Dedifferentiated amniotic fluid mesenchymal stem cell (primary cell): Measurements from ENCODE around the gene C8G.

ENCODE experiments used
- DNase-seq: peaks from one replicate; pipeline ENCODE4 v3.0.0-alpha.2; 2016; ENCODE audit errors: extremely low spot score

The C8G gene

GRCh38 chr9:136920734-136921231, 24.3 kb upstream of the C8G start:
- DNase-seq, result no peak

GRCh38 chr9:136921307-136921706, 23.7 kb upstream of the C8G start:
- no peak for DNase-seq

GRCh38 chr9:136921718-136922117, 23.3 kb upstream of the C8G start:
- DNase-seq, result no peak

GRCh38 chr9:136922540-136922939, 22.5 kb upstream of the C8G start:
- no peak for DNase-seq

DNA sequence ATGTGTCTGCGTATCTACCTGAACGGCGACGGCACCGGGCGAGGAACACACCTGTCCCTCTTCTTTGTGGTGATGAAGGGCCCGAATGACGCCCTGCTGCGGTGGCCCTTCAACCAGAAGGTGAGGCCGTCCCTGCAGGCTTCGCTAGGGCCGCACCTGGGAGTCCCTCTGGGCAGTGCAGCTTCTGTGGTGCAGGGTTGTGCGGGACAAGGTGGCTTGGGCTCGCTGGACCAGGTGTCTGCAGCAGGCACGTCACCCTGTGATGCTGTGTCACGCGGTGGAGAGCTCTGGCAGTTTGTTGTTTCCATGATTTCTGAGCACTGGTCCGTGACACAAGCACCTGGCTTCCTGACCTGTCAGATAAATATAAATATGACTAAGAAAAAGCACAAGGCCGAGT, 21.2 kb upstream of the C8G start:
- DNase-seq, result no peak

DNA sequence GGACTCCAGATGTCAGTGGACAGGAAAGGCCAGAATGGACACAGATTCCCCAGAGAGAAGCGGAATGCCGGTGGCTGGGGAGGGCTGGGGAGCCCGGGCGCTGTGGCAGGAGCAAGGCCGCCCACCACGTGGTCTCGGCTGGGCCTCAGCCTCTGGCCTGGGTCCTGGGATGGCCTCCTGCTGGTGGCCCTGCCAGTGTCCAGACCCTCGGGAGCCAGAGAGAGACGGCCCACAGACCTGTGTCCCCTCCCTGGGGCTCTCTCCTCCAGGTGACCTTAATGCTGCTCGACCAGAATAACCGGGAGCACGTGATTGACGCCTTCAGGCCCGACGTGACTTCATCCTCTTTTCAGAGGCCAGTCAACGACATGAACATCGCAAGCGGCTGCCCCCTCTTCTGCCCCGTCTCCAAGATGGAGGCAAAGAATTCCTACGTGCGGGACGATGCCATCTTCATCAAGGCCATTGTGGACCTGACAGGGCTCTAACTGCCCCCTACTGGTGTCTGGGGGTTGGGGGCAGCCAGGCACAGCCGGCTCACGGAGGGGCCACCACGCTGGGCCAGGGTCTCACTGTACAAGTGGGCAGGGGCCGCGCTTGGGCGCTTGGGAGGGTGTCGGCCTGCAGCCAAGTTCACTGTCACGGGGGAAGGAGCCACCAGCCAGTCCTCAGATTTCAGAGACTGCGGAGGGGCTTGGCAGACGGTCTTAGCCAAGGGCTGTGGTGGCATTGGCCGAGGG, 19.5 kb upstream of the C8G start:
- DNase-seq, result no peak

GRCh38 chr9:136926154-136926704, 18.8 kb upstream of the C8G start:
- DNase-seq, result no peak

GRCh38 chr9:136926749-136927148, 18.3 kb upstream of the C8G start:
- DNase-seq, result no peak

DNA sequence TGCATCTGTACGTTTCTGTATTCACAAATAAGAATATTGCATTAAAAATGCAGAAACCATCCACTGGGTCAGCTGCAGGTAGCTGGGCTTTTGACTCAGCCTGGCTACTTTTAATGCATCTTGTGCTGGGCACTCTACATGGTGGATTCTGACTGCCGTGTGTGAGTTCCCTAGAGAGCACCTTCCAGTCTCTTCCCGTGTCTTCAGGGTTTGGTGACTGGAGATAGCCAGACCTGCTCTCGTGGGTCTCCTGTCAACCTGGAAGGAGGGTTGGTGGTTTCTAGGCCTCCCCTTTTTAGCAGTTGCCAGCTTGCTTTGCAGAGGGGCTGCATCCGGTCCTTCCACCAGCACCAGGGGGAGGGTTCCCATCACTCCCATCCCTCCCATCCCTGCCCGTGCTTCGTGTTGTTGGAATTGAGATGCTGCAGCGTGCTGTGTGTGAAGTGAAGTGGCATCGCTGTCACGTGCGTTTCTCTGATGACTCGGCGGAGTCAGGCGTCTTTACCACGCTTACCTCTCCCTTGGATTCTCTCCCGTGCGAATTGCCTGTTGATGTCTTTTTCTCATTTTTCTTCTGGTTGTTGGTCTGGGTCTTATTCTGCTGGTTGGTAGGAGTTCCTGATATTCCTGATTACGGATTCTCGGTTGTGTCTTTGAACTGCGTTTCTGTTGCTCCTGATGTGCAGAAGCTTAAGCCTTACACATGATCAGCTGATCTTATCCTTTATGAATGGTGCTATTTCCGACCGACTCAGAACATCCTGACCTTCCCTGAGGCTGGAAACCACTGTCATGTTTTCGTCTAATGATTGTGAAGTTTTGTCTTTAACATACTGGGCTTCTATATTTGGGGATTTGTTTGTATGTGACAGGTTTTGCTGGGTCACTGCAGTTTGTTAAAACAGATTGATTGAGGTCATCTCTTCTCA, 17.4 kb upstream of the C8G start:
- DNase-seq, result no peak

- no peak for DNase-seq
Observed at GRCh38 chr9:136928591-136928990, 16.5 kb upstream of the C8G start.

- DNase-seq, result no peak
Observed at GRCh38 chr9:136930014-136930413, 15.0 kb upstream of the C8G start.

- DNase-seq, result no peak
Observed at GRCh38 chr9:136931611-136932130, 13.4 kb upstream of the C8G start.

DNA sequence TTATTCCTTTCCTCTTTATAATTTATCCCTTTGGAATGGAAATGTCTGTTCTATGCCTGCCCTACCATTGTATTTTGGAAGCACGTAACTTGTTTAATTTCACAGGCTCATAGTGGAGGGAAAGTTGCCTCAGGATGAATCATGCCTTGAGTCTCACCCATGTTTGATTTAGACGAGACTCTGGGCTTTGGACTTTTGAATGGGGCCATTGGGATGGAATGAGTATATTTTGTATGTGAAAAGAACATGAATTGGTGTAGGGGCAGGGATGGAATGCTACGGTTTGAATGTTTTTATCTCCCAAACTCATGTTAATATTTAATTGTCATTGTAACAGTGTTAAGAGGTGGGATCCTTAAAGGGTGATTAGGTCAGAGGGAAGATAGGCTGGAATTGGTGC, 10.8 kb upstream of the C8G start:
- no peak for DNase-seq

- DNase-seq, result no peak
Observed at GRCh38 chr9:136935651-136936050, 9.4 kb upstream of the C8G start.

DNA sequence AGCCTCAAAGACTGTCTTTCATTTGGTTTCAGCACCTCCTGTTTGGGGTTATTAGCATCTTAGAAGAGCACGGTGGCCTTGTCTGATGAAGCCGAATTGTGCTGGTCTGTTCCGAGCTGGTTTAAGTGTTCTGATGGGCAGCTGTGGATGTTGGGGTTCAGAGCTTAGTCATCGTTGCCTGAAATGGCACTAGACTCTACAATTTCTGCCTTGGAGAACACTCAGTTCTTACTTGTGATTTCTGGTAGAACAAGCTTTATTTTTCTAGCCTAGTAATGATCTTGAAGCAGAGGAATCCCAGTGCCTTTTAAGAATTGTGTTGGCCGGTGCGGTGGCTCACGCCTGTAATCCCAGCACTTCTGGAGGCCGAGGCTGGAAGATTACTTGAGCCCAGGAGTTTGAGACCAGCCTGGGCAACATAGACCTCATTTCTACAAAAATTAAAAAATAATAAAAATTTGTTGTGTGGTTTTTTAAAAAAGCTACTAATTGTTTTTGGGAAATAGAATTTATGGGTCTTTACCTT, 8.3 kb upstream of the C8G start:
- no peak for DNase-seq

DNA sequence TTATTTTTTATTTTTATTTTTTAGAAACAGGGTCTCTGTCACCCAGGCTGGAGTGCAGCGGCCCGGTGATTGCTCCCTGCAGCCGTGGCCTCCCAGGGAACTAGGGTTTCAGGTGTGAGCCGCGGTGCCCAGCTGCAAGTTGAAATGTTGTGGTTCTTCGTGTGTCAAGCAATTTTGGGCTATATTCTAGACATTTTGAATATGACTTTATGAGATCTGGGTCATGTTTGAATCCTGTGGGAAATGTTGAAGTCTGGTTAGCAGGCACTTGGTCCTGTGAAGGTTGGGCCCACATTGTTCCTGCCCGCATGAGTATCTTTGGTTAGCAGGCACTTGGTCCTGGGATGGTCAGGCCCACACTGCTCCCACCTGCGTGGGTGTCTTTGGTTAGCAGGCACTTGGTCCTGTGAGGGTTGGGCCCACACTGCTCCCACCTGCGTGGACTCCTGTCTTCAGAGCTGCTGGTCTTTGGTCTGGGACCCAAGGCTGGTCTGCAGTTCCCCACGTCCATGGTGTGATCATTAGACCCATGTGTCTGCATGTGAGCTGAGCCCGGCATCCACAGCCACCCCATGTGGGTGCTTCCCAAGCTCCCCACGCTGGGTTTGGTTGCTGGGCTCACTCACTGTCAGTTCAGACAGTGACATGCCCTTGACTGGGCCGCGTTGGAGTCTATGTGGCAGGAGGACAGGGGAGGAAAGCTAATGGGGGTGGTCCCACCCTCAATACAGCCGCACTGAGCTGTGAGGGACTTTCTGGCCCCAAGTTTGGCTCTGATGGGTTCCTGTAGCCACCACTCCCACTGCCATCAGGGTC, 7.6 kb upstream of the C8G start:
- DNase-seq, result no peak

DNA sequence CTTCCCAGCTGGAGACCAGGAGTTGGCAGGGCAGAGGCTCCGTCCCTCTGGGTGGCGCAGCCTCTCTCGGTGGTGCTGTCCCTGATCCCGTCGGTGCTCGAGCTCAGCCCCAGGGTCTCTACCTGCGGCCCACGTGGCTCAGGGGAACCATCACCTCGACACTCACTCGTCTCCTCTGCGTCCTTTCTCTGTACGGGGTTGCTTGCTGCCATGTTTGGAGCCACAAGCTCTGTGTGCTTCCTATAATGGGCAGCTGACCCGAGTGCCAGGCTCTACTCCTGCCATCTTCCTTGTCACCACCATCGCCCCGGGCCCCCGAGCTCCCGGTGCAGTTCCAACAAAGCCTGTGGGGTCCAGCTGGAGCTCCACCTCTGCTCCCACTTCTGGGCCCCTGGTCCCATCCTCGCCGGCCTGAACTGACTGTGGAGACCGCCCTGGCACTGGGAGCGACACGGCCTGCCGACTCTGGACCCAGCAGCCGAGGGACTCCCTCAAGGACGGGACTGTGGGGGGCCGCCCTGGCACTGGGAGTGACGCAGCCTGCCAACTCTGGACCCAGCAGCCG, 5.5 kb upstream of the C8G start:
- no peak for DNase-seq

- no peak for DNase-seq
Observed at GRCh38 chr9:136939996-136940525, 5.0 kb upstream of the C8G start.

- DNase-seq, result no peak
Observed at GRCh38 chr9:136940526-136941230, 4.4 kb upstream of the C8G start.
